MM.1S (cell line): ENCODE measurements around the gene TMED5.
"Not testable (repeated sequence)": the region's sequence is repeated elsewhere in the genome, so short reads cannot be mapped to it uniquely, and the experiment has no call there.

Source experiments
- DNase-seq: peaks from one replicate; pipeline ENCODE4 v3.0.0-alpha.2; 2015
- H2AFZ ChIP-seq: fragments of 300-600 bp; sonication (generic); 2 replicates; pipeline ENCODE4 v1.6.0; 2016; ENCODE audit warnings: antibody characterized with exemption, low read length
- H3F3A ChIP-seq: fragments of 300-600 bp; sonication (generic); 2 replicates; pipeline ENCODE4 v1.6.1; 2016; ENCODE audit warnings: mild to moderate bottlenecking, antibody characterized with exemption, low read length, moderate library complexity, mixed read lengths; ENCODE audit not compliant: insufficient read depth
- H3K27ac ChIP-seq: fragments of 300-600 bp; sonication (generic); 2 replicates; pipeline ENCODE4 v1.5.1; 2016; ENCODE audit warnings: mild to moderate bottlenecking, low read length
- H3K27me3 ChIP-seq: fragments of 300-600 bp; sonication (generic); replicated peaks from 2 replicates; pipeline ENCODE4 v1.6.0; 2016; ENCODE audit warnings: low read length; ENCODE audit not compliant: insufficient read depth
- H3K36me3 ChIP-seq: fragments of 300-600 bp; sonication (generic); replicated peaks from 2 replicates; pipeline ENCODE4 v1.6.1; 2016; ENCODE audit warnings: mild to moderate bottlenecking, low read length, mixed read lengths; ENCODE audit not compliant: insufficient read depth
- H3K4me1 ChIP-seq: fragments of 300-600 bp; sonication (generic); 2 replicates; pipeline ENCODE4 v1.6.1; 2016; ENCODE audit warnings: low read length, mixed read lengths
- H3K4me2 ChIP-seq: fragments of 300-600 bp; sonication (generic); 2 replicates; pipeline ENCODE4 v1.6.0; 2016; ENCODE audit warnings: low read depth, low read length
- H3K4me3 ChIP-seq: fragments of 300-600 bp; sonication (generic); 2 replicates; pipeline ENCODE4 v1.5.1; 2016; ENCODE audit warnings: low read length, mixed read lengths
- H3K79me2 ChIP-seq: fragments of 300-600 bp; sonication (generic); 2 replicates; pipeline ENCODE4 v1.6.1; 2016; ENCODE audit warnings: mixed run types, low read length, mixed read lengths
- H3K9ac ChIP-seq: fragments of 300-600 bp; sonication (generic); 2 replicates; pipeline ENCODE4 v1.6.1; 2016; ENCODE audit warnings: low read length, mixed read lengths
- H3K9me2 ChIP-seq: fragments of 300-600 bp; sonication (generic); replicated peaks from 2 replicates; pipeline ENCODE4 v1.6.1; 2016; ENCODE audit warnings: mild to moderate bottlenecking, low read length, mixed read lengths; ENCODE audit not compliant: insufficient read depth
- H3K9me3 ChIP-seq: fragments of 300-600 bp; sonication (generic); replicated peaks from 2 replicates; pipeline ENCODE4 v1.6.1; 2016; ENCODE audit warnings: mild to moderate bottlenecking, low read length, mixed read lengths; ENCODE audit not compliant: insufficient read depth
- H4K20me1 ChIP-seq: fragments of 300-600 bp; sonication (generic); 2 replicates; pipeline ENCODE4 v1.6.1; 2016; ENCODE audit warnings: mild to moderate bottlenecking, low read length, moderate library complexity, mixed read lengths; ENCODE audit not compliant: insufficient read depth
- EZH2 ChIP-seq: fragments of 300-600 bp; sonication (generic); optimal IDR thresholded peaks from 2 replicates; pipeline ENCODE3; 2017; ENCODE audit warnings: low read depth, mild to moderate bottlenecking, antibody characterized with exemption, low read length, mixed read lengths
- EZH2phosphoT487 ChIP-seq: fragments of 300-600 bp; sonication (generic); IDR thresholded peaks from 2 replicates; pipeline ENCODE4 v1.6.1; 2018; ENCODE audit warnings: antibody characterized with exemption, low read length
- TF ChIP-seq, protein P1 (sequence below): fragments of 300-600 bp; sonication (generic); IDR thresholded peaks from 2 replicates; pipeline ENCODE4 v1.5.1; 2016; ENCODE audit warnings: antibody characterized with exemption, low read length, mixed read lengths

TMED5 gene

DNA sequence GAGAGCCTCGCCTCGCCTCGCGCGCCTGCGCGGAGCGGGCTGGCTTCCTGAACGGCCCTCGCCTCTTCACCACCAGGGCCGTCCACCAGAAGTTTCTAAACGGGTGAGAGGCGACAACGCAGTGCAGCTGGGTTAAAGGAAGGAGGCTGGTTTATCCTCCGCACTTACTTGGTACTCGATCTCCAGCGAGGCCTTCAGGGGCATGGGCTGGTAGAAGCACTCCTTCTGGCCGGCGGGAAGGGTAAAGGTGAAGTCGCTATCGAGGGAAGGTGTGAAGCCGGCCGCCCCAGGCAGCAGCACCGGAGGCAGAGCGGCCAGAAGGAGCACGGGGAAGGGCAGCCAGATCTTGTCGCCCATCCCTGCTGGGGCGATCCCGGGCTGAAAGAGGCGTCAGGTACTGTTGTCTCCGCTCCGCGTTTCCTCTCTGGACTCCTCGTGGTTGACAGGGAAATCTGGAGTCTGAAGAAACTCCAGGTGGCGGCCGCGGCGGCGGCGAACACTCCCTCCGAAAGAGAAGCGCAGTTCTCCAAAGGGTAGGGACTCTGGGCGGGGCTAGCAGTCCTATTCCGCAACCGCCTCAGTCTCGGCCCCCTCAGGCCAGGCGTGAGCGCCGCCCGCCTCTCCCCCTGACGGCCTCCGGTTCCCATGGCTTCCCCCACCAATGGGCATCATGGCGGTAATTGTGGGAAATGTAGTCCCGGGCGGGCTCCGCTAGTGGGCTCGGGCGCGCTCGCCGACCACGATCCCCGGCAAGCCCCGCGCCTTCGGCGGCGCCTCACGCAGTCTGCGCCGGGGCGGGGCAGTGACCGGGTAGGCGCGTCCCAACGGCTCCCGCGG lies at the start of gene TMED5:
Gene TMED5 (minus strand): TSS at position 528 of the 837 bp plus-strand sequence. CDS start 171 bp downstream, at position 357.
- H3K4me1 ChIP-seq, result no peaks in the 10 kb centered on the region
- peak; percentile 93 for DNase-seq

DNA sequence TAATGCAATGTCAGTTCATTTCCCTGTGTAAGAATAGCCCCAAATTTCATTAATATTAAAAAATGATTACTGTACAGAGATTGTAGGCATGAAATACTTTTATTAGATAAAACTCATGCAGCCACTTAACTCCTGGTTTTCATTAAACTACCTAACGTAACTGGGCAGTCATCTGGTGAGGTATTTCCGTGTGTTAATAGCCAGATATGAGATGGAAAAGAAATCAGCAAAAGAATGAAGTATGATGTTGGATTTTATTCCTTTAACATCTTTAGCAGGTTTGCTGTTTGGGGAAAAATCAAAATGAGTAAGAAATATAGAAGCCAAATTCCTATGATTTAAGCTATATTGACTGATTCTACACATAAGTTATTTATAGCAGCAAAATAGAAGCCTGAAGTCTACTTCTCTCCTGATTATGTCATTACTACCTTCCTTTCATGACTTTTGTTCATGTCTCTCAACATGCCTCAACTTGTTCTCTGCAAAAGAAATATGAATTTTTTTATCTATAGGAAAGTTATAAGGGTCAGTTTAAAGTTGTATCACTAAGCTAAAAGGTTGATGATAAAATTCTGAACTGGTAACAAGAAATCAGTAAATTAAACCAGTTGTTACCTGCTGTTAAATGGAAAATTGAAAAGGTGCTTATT lies 42.9 kb upstream of the TMED5 start:
- Histone ChIP-seq H3K79me2 (no peaks in the 10 kb centered on the region), H3K27me3 (no peaks in the 10 kb centered on the region), H3K4me2 (no peak overlapping the region), H3K36me3 (no peaks in the 10 kb centered on the region), H3K9me3 (no peaks in the 10 kb centered on the region), H3K27ac (no peak overlapping the region), H3K4me3 (no peak overlapping the region), H3K9ac (no peak overlapping the region), H2AFZ (no peak overlapping the region), H3K9me2 (no peaks in the 10 kb centered on the region), H3F3A (no peaks in the 10 kb centered on the region), H3K4me1 (peaks cover 10% of the 10 kb centered on the region; the same call in 1 of the 2 replicates), H4K20me1 (no peaks in the 10 kb centered on the region)
- DNase-seq, result no peak
- no peak for TF ChIP-seq EZH2
- no peak for TF ChIP-seq EZH2phosphoT487
- TF ChIP-seq, protein P1, sequence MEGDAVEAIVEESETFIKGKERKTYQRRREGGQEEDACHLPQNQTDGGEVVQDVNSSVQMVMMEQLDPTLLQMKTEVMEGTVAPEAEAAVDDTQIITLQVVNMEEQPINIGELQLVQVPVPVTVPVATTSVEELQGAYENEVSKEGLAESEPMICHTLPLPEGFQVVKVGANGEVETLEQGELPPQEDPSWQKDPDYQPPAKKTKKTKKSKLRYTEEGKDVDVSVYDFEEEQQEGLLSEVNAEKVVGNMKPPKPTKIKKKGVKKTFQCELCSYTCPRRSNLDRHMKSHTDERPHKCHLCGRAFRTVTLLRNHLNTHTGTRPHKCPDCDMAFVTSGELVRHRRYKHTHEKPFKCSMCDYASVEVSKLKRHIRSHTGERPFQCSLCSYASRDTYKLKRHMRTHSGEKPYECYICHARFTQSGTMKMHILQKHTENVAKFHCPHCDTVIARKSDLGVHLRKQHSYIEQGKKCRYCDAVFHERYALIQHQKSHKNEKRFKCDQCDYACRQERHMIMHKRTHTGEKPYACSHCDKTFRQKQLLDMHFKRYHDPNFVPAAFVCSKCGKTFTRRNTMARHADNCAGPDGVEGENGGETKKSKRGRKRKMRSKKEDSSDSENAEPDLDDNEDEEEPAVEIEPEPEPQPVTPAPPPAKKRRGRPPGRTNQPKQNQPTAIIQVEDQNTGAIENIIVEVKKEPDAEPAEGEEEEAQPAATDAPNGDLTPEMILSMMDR, result no peak

More for the DNA sequence above, at the start of gene TMED5:
- Histone ChIP-seq H3K9me2 (no peaks in the 10 kb centered on the region), H3K27ac (peak within 1 kb of the TSS; percentile 88), H3K79me2 (peaks cover 56% of the 10 kb centered on the region), H3K4me2 (peak within 1 kb of the TSS; percentile 69), H3F3A (peaks cover 8% of the 10 kb centered on the region; the same call in 1 of the 2 replicates), H3K9me3 (no peaks in the 10 kb centered on the region), H3K9ac (peak within 1 kb of the TSS; percentile 84), H3K36me3 (no peaks in the 10 kb centered on the region), H3K27me3 (no peaks in the 10 kb centered on the region), H3K4me3 (peak within 1 kb of the TSS; percentile 72), H4K20me1 (no peaks in the 10 kb centered on the region), H2AFZ (peak within 1 kb of the TSS; percentile 61)
- TF ChIP-seq, protein P1, result no peak
- TF ChIP-seq EZH2phosphoT487 (no peak), EZH2 (no peak)

DNA sequence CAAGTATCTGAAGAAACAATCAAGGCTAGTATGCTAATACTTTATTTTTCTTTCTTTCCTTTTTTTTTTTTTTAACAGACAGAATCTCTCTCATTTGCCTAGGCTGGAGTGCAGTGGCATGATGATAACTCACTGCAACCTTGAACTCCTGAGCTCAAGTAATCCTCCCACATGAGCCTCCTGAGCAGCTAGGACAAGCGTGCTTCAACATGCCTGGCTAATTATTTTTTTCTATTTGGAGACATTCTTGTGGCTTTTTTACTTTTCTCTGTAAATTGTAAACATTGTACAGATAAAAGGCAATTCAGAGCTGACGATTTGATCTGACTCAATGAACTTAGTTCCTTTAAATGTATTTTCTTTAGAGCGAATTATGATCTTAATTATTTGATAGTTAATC lies 41.7 kb upstream of the TMED5 start:
- no peaks in the 10 kb centered on the region for H3K79me2 ChIP-seq
- TF ChIP-seq EZH2phosphoT487 (no peak), EZH2 (no peak)
- TF ChIP-seq, protein P1, result no peak
- H2AFZ ChIP-seq, result no peak overlapping the region
- H3F3A ChIP-seq, result no peaks in the 10 kb centered on the region
- H3K4me3 ChIP-seq, result no peak overlapping the region
- no peaks in the 10 kb centered on the region for H3K9me3 ChIP-seq
- H3K4me2 ChIP-seq, result no peak overlapping the region
- no peak for DNase-seq
- peaks cover 10% of the 10 kb centered on the region; the same call in 1 of the 2 replicates for H3K4me1 ChIP-seq
- H3K36me3 ChIP-seq, result no peaks in the 10 kb centered on the region
- H3K27me3 ChIP-seq, result no peaks in the 10 kb centered on the region
- H4K20me1 ChIP-seq, result no peaks in the 10 kb centered on the region
- H3K27ac ChIP-seq, result no peak overlapping the region
- no peaks in the 10 kb centered on the region for H3K9me2 ChIP-seq
- H3K9ac ChIP-seq, result no peak overlapping the region

DNA sequence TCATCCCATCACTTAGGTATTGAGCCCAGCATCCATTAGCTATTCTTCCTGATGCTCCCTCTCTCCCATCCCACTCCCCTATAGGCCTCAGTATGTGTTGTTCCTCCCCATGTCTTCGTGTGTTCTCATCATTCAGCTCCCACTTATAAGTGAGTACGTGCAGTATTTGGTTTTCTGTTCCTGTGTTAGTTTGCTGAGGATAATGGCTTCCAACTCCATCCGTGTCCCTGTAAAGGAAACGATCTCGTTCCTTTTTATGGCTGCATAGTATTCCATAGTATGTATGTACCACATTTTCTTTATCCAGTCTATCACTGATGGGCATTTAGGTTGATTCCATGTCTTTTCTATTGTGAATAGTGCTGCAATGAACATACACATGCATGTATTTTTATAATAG lies 40.5 kb upstream of the TMED5 start:
- H2AFZ ChIP-seq, H3K79me2 ChIP-seq, H3K4me2 ChIP-seq, H3K27me3 ChIP-seq, H3K36me3 ChIP-seq, H3F3A ChIP-seq, H3K4me3 ChIP-seq, H3K4me1 ChIP-seq, H4K20me1 ChIP-seq, H3K9me3 ChIP-seq, H3K9me2 ChIP-seq, DNase-seq, H3K9ac ChIP-seq, H3K27ac ChIP-seq: not testable (repeated sequence)
